HEK293 (cell line): ENCODE results near the gene KXD1.
A peak's percentile ranks its signal among the peaks of the same experiment; 100 is the strongest.

Experiments
- CTCF ChIA-PET: fragments of 350-600 bp; formaldehyde crosslinking; extraction: SDS; loops from one replicate; lab custom pipeline; 2021; ENCODE audit warnings: antibody characterized with exemption; lab: Yijun Ruan, JAX
- POLR2A ChIA-PET: fragments of 300-600 bp; formaldehyde crosslinking; extraction: SDS; loops from one replicate; lab custom pipeline; 2020; ENCODE audit warnings: antibody characterized with exemption, inconsistent platforms; lab: Yijun Ruan, JAX
- H3K27ac ChIP-seq: fragments of 200-500 bp; sonication (Bioruptor generic); 2 replicates; pipeline ENCODE4 v1.5.1; 2014; ENCODE audit warnings: low read depth, low read length, control low read depth, inconsistent platforms; ENCODE audit errors: extremely low read depth
- H3K36me3 ChIP-seq, 2 experiments: fragments of 200-500 bp in 1 of 2; sonication (Bioruptor generic) in 1 of 2; 1 replicate in 1 of 2; 2 replicates in 1 of 2; pipeline ENCODE4 v1.5.1; 2014 to 2017; ENCODE audit warnings: inconsistent platforms in 2 of 2, low read length in 2 of 2; ENCODE audit not compliant: control insufficient read depth in 2 of 2, insufficient read depth in 1 of 2
- H3K4me1 ChIP-seq: fragments of 200-500 bp; sonication (Bioruptor generic); 2 replicates; pipeline ENCODE4 v1.5.1; 2014; ENCODE audit warnings: mild to moderate bottlenecking, low read length, inconsistent platforms; ENCODE audit not compliant: control insufficient read depth, insufficient read depth
- H3K4me3 ChIP-seq: 2 replicates; pipeline ENCODE4 v1.5.1; 2011; ENCODE audit warnings: low read depth, mild to moderate bottlenecking, control low read depth, low read length, moderate library complexity
- H3K9me3 ChIP-seq: fragments of 200-500 bp; sonication (Bioruptor generic); 2 replicates; pipeline ENCODE4 v1.5.1; 2014; ENCODE audit warnings: low read depth, low read length, inconsistent platforms; ENCODE audit not compliant: control insufficient read depth, insufficient read depth
- FEZF1 ChIP-seq: fragments of 450-650 bp; formaldehyde crosslinking; IDR thresholded peaks from 2 replicates; pipeline ENCODE4 v1.5.1; 2016; ENCODE audit warnings: missing biosample characterization, missing genetic modification characterization
- GLIS1 ChIP-seq: fragments of 450-650 bp; formaldehyde crosslinking; IDR thresholded peaks from 2 replicates; pipeline ENCODE4 v1.5.1; 2016; ENCODE audit warnings: missing biosample characterization, missing genetic modification characterization
- KLF10 ChIP-seq: fragments of 450-650 bp; IDR thresholded peaks from 2 replicates; pipeline ENCODE4 v1.5.1; 2018; ENCODE audit warnings: missing biosample characterization, mild to moderate bottlenecking, missing genetic modification characterization
- KLF8 ChIP-seq: fragments of 450-650 bp; formaldehyde crosslinking; IDR thresholded peaks from 2 replicates; pipeline ENCODE4 v1.5.1; 2016; ENCODE audit warnings: missing biosample characterization, missing genetic modification characterization
- OSR2 ChIP-seq: fragments of 450-650 bp; formaldehyde crosslinking; IDR thresholded peaks from 2 replicates; pipeline ENCODE4 v1.5.1; 2016; ENCODE audit warnings: missing biosample characterization, missing genetic modification characterization
- SALL2 ChIP-seq: fragments of 450-650 bp; formaldehyde crosslinking; IDR thresholded peaks from 2 replicates; pipeline ENCODE4 v1.5.0; 2017; ENCODE audit warnings: missing biosample characterization, mild to moderate bottlenecking, missing genetic modification characterization, borderline replicate concordance
- SP7 ChIP-seq: fragments of 450-650 bp; formaldehyde crosslinking; IDR thresholded peaks from 2 replicates; pipeline ENCODE4 v1.5.1; 2016; ENCODE audit warnings: missing biosample characterization, missing genetic modification characterization
- ZBTB8A ChIP-seq: fragments of 450-650 bp; formaldehyde crosslinking; IDR thresholded peaks from 2 replicates; pipeline ENCODE4 v1.5.1; 2016; ENCODE audit warnings: missing biosample characterization, missing genetic modification characterization
- ZFP3 ChIP-seq: fragments of 450-650 bp; formaldehyde crosslinking; IDR thresholded peaks from 2 replicates; pipeline ENCODE4 v1.5.1; 2016; ENCODE audit warnings: low read depth, missing biosample characterization, missing genetic modification characterization
- ZFP69B ChIP-seq: fragments of 450-650 bp; formaldehyde crosslinking; IDR thresholded peaks from 2 replicates; pipeline ENCODE4 v1.5.1; 2016; ENCODE audit warnings: missing biosample characterization, missing genetic modification characterization
- ZIC2 ChIP-seq: fragments of 450-650 bp; formaldehyde crosslinking; IDR thresholded peaks from 2 replicates; pipeline ENCODE4 v1.5.1; 2016; ENCODE audit warnings: missing biosample characterization, missing genetic modification characterization
- ZNF140 ChIP-seq: fragments of 450-650 bp; formaldehyde crosslinking; IDR thresholded peaks from 2 replicates; pipeline ENCODE4 v1.5.1; 2016; ENCODE audit warnings: missing biosample characterization, missing genetic modification characterization
- ZNF16 ChIP-seq: fragments of 450-650 bp; formaldehyde crosslinking; IDR thresholded peaks from 2 replicates; pipeline ENCODE4 v1.5.1; 2016; ENCODE audit warnings: low read depth, missing biosample characterization, missing genetic modification characterization
- ZNF175 ChIP-seq: fragments of 450-650 bp; formaldehyde crosslinking; IDR thresholded peaks from 2 replicates; pipeline ENCODE4 v1.5.1; 2016; ENCODE audit warnings: missing biosample characterization, missing genetic modification characterization
- ZNF214 ChIP-seq: fragments of 450-650 bp; formaldehyde crosslinking; IDR thresholded peaks from 2 replicates; pipeline ENCODE4 v1.5.1; 2017; ENCODE audit warnings: missing biosample characterization, mild to moderate bottlenecking, missing genetic modification characterization, borderline replicate concordance
- ZNF239 ChIP-seq: fragments of 450-650 bp; formaldehyde crosslinking; IDR thresholded peaks from 2 replicates; pipeline ENCODE4 v1.5.1; 2016; ENCODE audit warnings: missing biosample characterization, missing genetic modification characterization
- ZNF266 ChIP-seq: fragments of 450-650 bp; formaldehyde crosslinking; IDR thresholded peaks from 2 replicates; pipeline ENCODE4 v1.5.1; 2016; ENCODE audit warnings: missing biosample characterization, missing genetic modification characterization, low read depth
- ZNF311 ChIP-seq: fragments of 450-650 bp; formaldehyde crosslinking; IDR thresholded peaks from 2 replicates; pipeline ENCODE4 v1.5.1; 2017; ENCODE audit warnings: missing biosample characterization, missing genetic modification characterization, borderline replicate concordance
- ZNF626 ChIP-seq: fragments of 450-650 bp; sonication (Bioruptor Pico); formaldehyde crosslinking; IDR thresholded peaks from 2 replicates; pipeline ENCODE4 v1.5.1; 2018; ENCODE audit warnings: missing biosample characterization, missing genetic modification characterization, inconsistent platforms
- ZNF830 ChIP-seq: fragments of 450-650 bp; IDR thresholded peaks from 2 replicates; pipeline ENCODE4 v1.5.0; 2018; ENCODE audit warnings: missing biosample characterization, missing genetic modification characterization, low read depth, mild to moderate bottlenecking, moderate library complexity
- ZXDB ChIP-seq: fragments of 450-650 bp; formaldehyde crosslinking; IDR thresholded peaks from 2 replicates; pipeline ENCODE4 v1.5.1; 2016; ENCODE audit warnings: missing biosample characterization, missing genetic modification characterization
- TF ChIP-seq, protein P1 (sequence below): fragments of 450-650 bp; formaldehyde crosslinking; IDR thresholded peaks from 2 replicates; pipeline ENCODE4 v1.5.1; 2016; ENCODE audit warnings: missing biosample characterization, missing genetic modification characterization
- TF ChIP-seq, protein P2 (sequence below): fragments of 450-650 bp; formaldehyde crosslinking; IDR thresholded peaks from 2 replicates; pipeline ENCODE4 v1.5.1; 2016; ENCODE audit warnings: missing biosample characterization, missing genetic modification characterization
- TF ChIP-seq, protein P3 (sequence below): fragments of 450-650 bp; formaldehyde crosslinking; IDR thresholded peaks from 2 replicates; pipeline ENCODE4 v1.5.1; 2016; ENCODE audit warnings: missing biosample characterization, missing genetic modification characterization, borderline replicate concordance

Gene KXD1

DNA sequence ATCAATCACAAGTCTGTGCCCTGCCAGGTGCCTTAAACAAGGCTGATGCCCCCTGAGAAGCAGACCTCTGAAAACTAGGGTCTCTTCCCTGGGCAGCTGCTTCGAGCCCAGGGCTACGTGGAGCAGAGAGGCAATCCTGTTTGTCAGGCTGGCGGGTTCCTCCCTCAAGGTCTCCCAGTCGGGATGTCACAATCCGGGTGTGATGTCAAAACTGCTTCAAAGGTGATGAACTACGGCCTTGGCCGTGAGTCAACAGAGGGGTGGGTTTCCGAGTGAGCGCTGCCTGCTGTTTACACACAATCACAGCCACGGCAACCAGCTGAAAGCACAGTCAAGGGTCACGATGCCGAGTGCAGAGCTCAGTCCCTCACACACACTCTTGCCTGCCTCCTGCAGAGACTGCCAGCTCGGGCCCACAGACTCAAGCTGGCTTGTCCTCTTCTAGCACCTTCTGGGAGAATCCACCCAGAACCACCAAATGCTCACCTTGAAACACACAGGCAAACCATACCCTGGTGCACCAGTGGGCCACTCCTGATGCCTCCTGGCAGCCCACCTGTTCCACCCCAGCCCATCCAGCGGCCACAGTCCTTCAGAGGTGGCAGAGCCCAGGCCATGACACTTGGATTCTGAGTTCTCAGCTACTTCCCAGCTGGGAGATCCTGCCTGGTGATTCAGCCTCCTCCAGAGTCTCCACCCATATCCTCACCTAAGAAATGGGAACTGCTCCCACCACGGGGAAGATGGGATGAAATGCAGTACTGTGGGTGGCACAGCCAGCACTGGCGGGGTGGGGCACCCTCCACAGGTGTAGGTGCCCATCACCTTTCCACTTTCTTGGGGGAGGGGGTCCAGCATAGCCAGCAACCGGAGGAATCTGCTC is 42.6 kb upstream of the KXD1 start (continued):
- TF ChIP-seq ZNF626 (tag by site-specific recombination) (no peak), FEZF1 (tag by site-specific recombination) (no peak), ZBTB8A (tag by site-specific recombination) (peak; percentile 74), SP7 (tag by site-specific recombination) (peak; percentile 56; the same call in 1 of the 2 replicates), GLIS1 (tag by site-specific recombination) (peak; percentile 79), ZNF311 (tag by site-specific recombination) (no peak), ZFP3 (tag by site-specific recombination) (no peak)

DNA sequence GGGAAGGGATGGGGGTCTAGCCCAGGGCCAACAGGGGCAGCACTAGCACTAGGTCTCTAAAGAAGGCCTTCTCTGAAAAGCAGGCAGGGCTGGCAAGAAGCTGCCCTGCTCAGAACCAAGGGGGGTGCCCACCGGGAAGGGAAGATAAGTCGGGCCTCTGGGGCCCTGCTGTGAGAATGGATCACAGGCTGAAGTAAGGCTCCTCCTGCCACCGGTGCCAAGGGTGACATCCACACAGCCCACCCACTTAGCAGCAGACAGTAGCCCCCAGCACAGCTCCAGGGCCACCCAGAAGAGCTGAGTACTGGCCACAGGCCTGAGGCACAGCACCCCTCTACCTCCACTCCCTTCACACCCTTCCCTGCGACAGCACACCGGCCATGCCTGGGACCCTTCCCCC is 41.7 kb upstream of the KXD1 start:
- no peaks in the 10 kb centered on the region for H3K36me3 ChIP-seq
- TF ChIP-seq SALL2 (tag by site-specific recombination): no peak
- TF ChIP-seq KLF10 (tag by site-specific recombination): no peak
- TF ChIP-seq GLIS1 (tag by site-specific recombination): peak; percentile 51
- peak; percentile 68 for TF ChIP-seq ZIC2 (tag by site-specific recombination)
- peaks cover 3% of the 10 kb centered on the region; the same call in 1 of the 2 replicates for H3K4me1 ChIP-seq
- no peaks in the 10 kb centered on the region for H3K9me3 ChIP-seq
- H3K27ac ChIP-seq: no peak overlapping the region
- CTCF ChIA-PET: interaction anchor here (0.7 to 1.5 kb wide), 4 partner anchors 8 to 345 kb away, joined by 3 to 5 read pairs (median 4); no protein-coding TSS in a partner anchor
- POLR2A ChIA-PET: interaction anchor here (0.6 kb wide), 1 partner anchor 223 kb away, joined by 3 read pairs; no protein-coding TSS in a partner anchor
- H3K4me3 ChIP-seq: no peak overlapping the region

DNA sequence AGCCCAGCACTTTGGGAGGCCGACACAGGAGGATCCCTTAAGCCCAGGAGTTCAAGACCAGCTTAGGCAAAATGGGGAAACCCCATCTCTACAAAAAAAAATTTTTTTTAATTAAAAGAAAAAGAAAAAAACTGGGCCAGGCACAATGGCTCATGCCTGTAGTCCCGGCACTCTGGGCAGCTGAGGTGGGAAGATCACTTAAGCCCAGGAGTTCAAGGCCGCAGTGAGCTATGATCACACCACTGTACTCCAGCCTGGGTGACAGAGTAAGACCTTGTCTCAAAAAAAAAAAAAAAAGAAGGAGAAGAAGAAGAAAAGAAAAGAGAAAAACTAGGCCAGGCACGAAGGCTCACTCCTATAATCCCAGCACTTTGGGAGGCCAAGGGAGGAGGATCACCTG is 40.1 kb upstream of the KXD1 start:
- Histone ChIP-seq H3K9me3 (no peaks in the 10 kb centered on the region), H3K4me3 (no peak overlapping the region), H3K27ac (no peak overlapping the region), H3K36me3 (no peaks in the 10 kb centered on the region), H3K4me1 (peaks cover 3% of the 10 kb centered on the region; the same call in 1 of the 2 replicates)
- ChIA-PET POLR2A (no interaction called here), CTCF (interaction anchor here (0.6 to 1.3 kb wide), 5 partner anchors 48 to 356 kb away, joined by 3 to 7 read pairs (median 3); partner anchors contain the start of gene REX1BD)
- TF ChIP-seq ZXDB (tag by site-specific recombination): no peak
- TF ChIP-seq, protein P1, sequence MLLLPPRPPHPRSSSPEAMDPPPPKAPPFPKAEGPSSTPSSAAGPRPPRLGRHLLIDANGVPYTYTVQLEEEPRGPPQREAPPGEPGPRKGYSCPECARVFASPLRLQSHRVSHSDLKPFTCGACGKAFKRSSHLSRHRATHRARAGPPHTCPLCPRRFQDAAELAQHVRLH (tag by site-specific recombination): no peak
- no peak for TF ChIP-seq ZNF175 (tag by site-specific recombination)
- TF ChIP-seq ZFP69B (tag by site-specific recombination): no peak
- no peak for TF ChIP-seq ZNF16 (tag by site-specific recombination)
- TF ChIP-seq, protein P2, sequence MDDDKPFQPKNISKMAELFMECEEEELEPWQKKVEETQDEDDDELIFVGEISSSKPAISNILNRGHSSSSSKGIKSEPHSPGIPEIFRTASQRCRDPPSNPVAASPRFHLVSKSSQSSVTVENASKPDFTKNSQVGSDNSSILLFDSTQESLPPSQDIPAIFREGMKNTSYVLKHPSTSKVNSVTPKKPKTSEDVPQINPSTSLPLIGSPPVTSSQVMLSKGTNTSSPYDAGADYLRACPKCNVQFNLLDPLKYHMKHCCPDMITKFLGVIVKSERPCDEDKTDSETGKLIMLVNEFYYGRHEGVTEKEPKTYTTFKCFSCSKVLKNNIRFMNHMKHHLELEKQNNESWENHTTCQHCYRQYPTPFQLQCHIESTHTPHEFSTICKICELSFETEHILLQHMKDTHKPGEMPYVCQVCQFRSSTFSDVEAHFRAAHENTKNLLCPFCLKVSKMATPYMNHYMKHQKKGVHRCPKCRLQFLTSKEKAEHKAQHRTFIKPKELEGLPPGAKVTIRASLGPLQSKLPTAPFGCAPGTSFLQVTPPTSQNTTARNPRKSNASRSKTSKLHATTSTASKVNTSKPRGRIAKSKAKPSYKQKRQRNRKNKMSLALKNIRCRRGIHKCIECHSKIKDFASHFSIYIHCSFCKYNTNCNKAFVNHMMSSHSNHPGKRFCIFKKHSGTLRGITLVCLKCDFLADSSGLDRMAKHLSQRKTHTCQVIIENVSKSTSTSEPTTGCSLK (tag by site-specific recombination): no peak
- TF ChIP-seq, protein P3, sequence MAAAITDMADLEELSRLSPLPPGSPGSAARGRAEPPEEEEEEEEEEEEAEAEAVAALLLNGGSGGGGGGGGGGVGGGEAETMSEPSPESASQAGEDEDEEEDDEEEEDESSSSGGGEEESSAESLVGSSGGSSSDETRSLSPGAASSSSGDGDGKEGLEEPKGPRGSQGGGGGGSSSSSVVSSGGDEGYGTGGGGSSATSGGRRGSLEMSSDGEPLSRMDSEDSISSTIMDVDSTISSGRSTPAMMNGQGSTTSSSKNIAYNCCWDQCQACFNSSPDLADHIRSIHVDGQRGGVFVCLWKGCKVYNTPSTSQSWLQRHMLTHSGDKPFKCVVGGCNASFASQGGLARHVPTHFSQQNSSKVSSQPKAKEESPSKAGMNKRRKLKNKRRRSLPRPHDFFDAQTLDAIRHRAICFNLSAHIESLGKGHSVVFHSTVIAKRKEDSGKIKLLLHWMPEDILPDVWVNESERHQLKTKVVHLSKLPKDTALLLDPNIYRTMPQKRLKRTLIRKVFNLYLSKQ (tag by site-specific recombination): no peak
- TF ChIP-seq ZNF140 (tag by site-specific recombination): no peak
- TF ChIP-seq ZNF214: no peak
- TF ChIP-seq KLF8: no peak
- TF ChIP-seq FEZF1 (tag by site-specific recombination): no peak
- TF ChIP-seq ZNF239 (tag by site-specific recombination): no peak
- no peak for TF ChIP-seq ZNF830
- TF ChIP-seq OSR2 (tag by site-specific recombination): no peak
- no peak for TF ChIP-seq ZNF266 (tag by site-specific recombination)
